H1 (cell line): Measurements from ENCODE around the gene RNF20.

Experiments
- POLR2A ChIP-seq, 2 experiments: IDR thresholded peaks; 1 replicate in 1 of 2; 2 replicates in 1 of 2; pipeline ENCODE4 v1.6.1; 2011; ENCODE audit warnings: low read depth in 2 of 2, low read length in 2 of 2, mild to moderate bottlenecking in 2 of 2; ENCODE audit errors: control extremely low read depth in 1 of 2
- RAD21 ChIP-seq, 2 experiments: IDR thresholded peaks in 1 of 2; conservative IDR thresholded peaks in 1 of 2; 2 replicates each; pipeline ENCODE4 v1.6.1; 2011; ENCODE audit warnings: low read depth in 2 of 2, low read length in 2 of 2, improper control_type of control experiment in 1 of 2, inconsistent platforms in 1 of 2, mild to moderate bottlenecking in 1 of 2, moderate library complexity in 1 of 2
- RXRA ChIP-seq: IDR thresholded peaks from 2 replicates; pipeline ENCODE4 v1.6.1; 2011; ENCODE audit warnings: low read depth, mild to moderate bottlenecking, low read length, moderate library complexity; ENCODE audit not compliant: insufficient read depth
- TF ChIP-seq, protein P1 (sequence below), 3 experiments: IDR thresholded peaks; 1 replicate in 2 of 3; 2 replicates in 1 of 3; pipeline versions ENCODE4 v1.5.1 to v1.6.1; 2011; ENCODE audit warnings: low read length in 3 of 3, mild to moderate bottlenecking in 3 of 3, inconsistent platforms in 2 of 3, low read depth in 1 of 3, moderate library complexity in 1 of 3; ENCODE audit not compliant: insufficient read depth in 1 of 3; ENCODE audit errors: control extremely low read depth in 1 of 3

DNA sequence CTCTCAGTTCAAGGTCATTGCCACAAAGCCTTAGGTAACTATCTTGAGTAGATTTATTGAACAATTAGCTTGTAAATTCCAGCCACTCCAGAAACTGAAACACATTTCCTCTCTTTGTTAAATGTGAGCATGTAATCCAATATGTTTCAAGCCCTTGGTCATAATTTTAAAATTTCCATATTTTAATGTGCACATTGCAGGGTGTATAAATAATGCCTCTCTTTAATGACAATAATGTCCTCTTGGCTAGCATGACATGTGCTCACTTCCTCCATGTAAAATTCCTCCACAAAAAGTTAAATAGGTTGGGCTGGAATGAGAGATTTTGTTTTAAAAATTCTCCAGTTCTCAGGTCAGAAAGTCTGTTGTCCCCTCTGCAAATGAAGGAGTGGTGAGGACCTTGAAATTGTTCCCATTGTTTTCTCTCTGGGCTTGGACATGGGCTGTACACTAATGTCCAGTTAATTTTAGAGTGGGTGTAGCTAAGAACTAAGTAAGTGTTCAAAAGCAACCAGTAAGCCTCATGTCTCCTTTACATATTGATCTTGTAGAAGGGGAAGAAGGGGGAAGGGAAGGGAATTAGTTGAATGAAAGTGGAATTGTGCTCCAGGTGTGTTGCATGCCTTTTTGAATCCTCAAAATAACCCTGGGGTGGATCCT is 58.3 kb downstream of the RNF20 start:
- TF ChIP-seq, protein P1, sequence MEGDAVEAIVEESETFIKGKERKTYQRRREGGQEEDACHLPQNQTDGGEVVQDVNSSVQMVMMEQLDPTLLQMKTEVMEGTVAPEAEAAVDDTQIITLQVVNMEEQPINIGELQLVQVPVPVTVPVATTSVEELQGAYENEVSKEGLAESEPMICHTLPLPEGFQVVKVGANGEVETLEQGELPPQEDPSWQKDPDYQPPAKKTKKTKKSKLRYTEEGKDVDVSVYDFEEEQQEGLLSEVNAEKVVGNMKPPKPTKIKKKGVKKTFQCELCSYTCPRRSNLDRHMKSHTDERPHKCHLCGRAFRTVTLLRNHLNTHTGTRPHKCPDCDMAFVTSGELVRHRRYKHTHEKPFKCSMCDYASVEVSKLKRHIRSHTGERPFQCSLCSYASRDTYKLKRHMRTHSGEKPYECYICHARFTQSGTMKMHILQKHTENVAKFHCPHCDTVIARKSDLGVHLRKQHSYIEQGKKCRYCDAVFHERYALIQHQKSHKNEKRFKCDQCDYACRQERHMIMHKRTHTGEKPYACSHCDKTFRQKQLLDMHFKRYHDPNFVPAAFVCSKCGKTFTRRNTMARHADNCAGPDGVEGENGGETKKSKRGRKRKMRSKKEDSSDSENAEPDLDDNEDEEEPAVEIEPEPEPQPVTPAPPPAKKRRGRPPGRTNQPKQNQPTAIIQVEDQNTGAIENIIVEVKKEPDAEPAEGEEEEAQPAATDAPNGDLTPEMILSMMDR (IDR thresholded peaks at IDR 0.05; ENCODE audit: control extremely low read depth in 1 of 3, insufficient read depth in 1 of 3, low read depth in 1 of 3, low read length in 3 of 3), result no peak
- TF ChIP-seq RAD21 (IDR thresholded peaks at IDR 0.05 in 1 of 2, conservative IDR thresholded peaks at IDR 0.05 in 1 of 2; ENCODE audit: low read depth in 2 of 2, low read length in 2 of 2) (no peak), RXRA (no peak), POLR2A (IDR thresholded peaks at IDR 0.05; ENCODE audit: control extremely low read depth in 1 of 2, low read depth in 2 of 2, low read length in 2 of 2) (no peak)
